ENCODE data around the gene C8B.

GRCh38 chr1:57003398-57004139 is 37.8 kb upstream of the C8B start:
- TF ChIP-seq GATA2 (IDR thresholded peaks at IDR 0.05; ENCODE audit: low read depth, low read length): no peak
- TF ChIP-seq GATA3 (IDR thresholded peaks at IDR 0.05; ENCODE audit: low read depth, low read length): no peak

Measured in SH-SY5Y (cell line).